Osteoblast (primary cell): ENCODE results near the gene CACNA1I. TPM values are rescaled to one million over a fixed set of nuclear protein-coding genes. Genes with fewer than 3 reads are reported as not detected.
A peak's percentile ranks its signal among the peaks of the same experiment; 100 is the strongest.

Experiments used
- DNase-seq: peaks from one replicate; pipeline ENCODE4 v3.0.0; 2011; ENCODE audit warnings: low spot score, mixed read lengths; ENCODE audit not compliant: insufficient read length; ENCODE audit errors: missing footprints
- H2AFZ ChIP-seq: 2 replicates; pipeline ENCODE4 v1.6.0; 2011; ENCODE audit warnings: mild to moderate bottlenecking, low read length
- H3K27ac ChIP-seq: 2 replicates; pipeline ENCODE4 v1.5.1; 2011; ENCODE audit warnings: mild to moderate bottlenecking, low read depth, low read length, moderate library complexity
- H3K27me3 ChIP-seq: 2 replicates; pipeline ENCODE4 v1.6.0; 2012; ENCODE audit warnings: mild to moderate bottlenecking, control low read depth, inconsistent platforms, low read length, moderate library complexity; ENCODE audit not compliant: insufficient read depth
- H3K36me3 ChIP-seq: 2 replicates; pipeline ENCODE4 v1.5.1; 2011; ENCODE audit warnings: mild to moderate bottlenecking, low read length, control low read depth, moderate library complexity; ENCODE audit not compliant: insufficient read depth
- H3K4me1 ChIP-seq: 2 replicates; pipeline ENCODE4 v1.5.1; 2011; ENCODE audit warnings: mild to moderate bottlenecking, low read length, control low read depth, moderate library complexity; ENCODE audit not compliant: insufficient read depth
- H3K4me2 ChIP-seq: 2 replicates; pipeline ENCODE4 v1.6.0; 2011; ENCODE audit warnings: mild to moderate bottlenecking, low read length; ENCODE audit not compliant: insufficient read depth
- H3K4me3 ChIP-seq: fragments of 200-600 bp; sonication (generic); 3 replicates; pipeline ENCODE4 v1.5.1; 2012; ENCODE audit warnings: mild to moderate bottlenecking, low read length, inconsistent platforms; ENCODE audit not compliant: insufficient read depth
- H3K79me2 ChIP-seq: 2 replicates; pipeline ENCODE4 v1.6.0; 2012; ENCODE audit warnings: mild to moderate bottlenecking, low read length, control low read depth, inconsistent platforms; ENCODE audit not compliant: insufficient read depth
- H3K9me3 ChIP-seq: 2 replicates; pipeline ENCODE4 v1.5.1; 2011; ENCODE audit warnings: low read depth, low read length, control low read depth
- H4K20me1 ChIP-seq: 2 replicates; pipeline ENCODE4 v1.6.0; 2012; ENCODE audit warnings: mild to moderate bottlenecking, low read length, control low read depth; ENCODE audit not compliant: insufficient read depth
- CTCF ChIP-seq: IDR thresholded peaks from 2 replicates; pipeline ENCODE4 v1.5.1; 2011; ENCODE audit warnings: mild to moderate bottlenecking, low read depth, low read length, moderate library complexity; ENCODE audit errors: extremely low read depth
- total RNA-seq: library from RNA; depleted of rRNA; stranded (reverse); fragments of >200 nt; gene quantifications from 2 replicates; pipeline ENCODE4 v1.2.3, GENCODE V29; 2012

The CACNA1I gene
- total RNA-seq, 1 donor, result under 0.01 TPM

GRCh38 chr22:39581303-39581702 lies 10.8 kb downstream of the CACNA1I start:
- H3K4me2 ChIP-seq, result no peak overlapping the region

GRCh38 chr22:39583066-39583667 lies 12.6 kb downstream of the CACNA1I start:
- peaks cover 15% of the 10 kb centered on the region for H3K27me3 ChIP-seq
- no peaks in the 10 kb centered on the region for H3K9me3 ChIP-seq
- H3K4me1 ChIP-seq, result no peaks in the 10 kb centered on the region
- no peak for TF ChIP-seq CTCF
- no peak overlapping the region for H3K4me3 ChIP-seq
- H2AFZ ChIP-seq, result no peak overlapping the region
- no peak for DNase-seq
- H3K79me2 ChIP-seq, result no peaks in the 10 kb centered on the region
- H3K4me2 ChIP-seq, result no peak overlapping the region
- no peak overlapping the region for H3K27ac ChIP-seq
- H3K36me3 ChIP-seq, result no peaks in the 10 kb centered on the region
- no peaks in the 10 kb centered on the region for H4K20me1 ChIP-seq

More at GRCh38 chr22:39581303-39581702, 10.8 kb downstream of the CACNA1I start:
- DNase-seq, result no peak
- no peaks in the 10 kb centered on the region for H3K9me3 ChIP-seq
- no peaks in the 10 kb centered on the region for H3K79me2 ChIP-seq
- H3K4me1 ChIP-seq, result no peaks in the 10 kb centered on the region
- no peak for TF ChIP-seq CTCF
- no peak overlapping the region for H3K27ac ChIP-seq
- H4K20me1 ChIP-seq, result no peaks in the 10 kb centered on the region
- peaks cover 13% of the 10 kb centered on the region for H3K27me3 ChIP-seq
- H2AFZ ChIP-seq, result no peak overlapping the region
- no peak overlapping the region for H3K4me3 ChIP-seq
- H3K36me3 ChIP-seq, result no peaks in the 10 kb centered on the region

- no peak for TF ChIP-seq CTCF
Observed at GRCh38 chr22:39589875-39590274, 19.3 kb downstream of the CACNA1I start.

GRCh38 chr22:39592081-39593065 lies 21.8 kb downstream of the CACNA1I start:
- Histone ChIP-seq H3K4me2 (no peak overlapping the region), H2AFZ (no peak overlapping the region), H3K27ac (no peak overlapping the region), H3K9me3 (no peaks in the 10 kb centered on the region), H3K4me3 (no peak overlapping the region), H3K4me1 (peaks cover 9% of the 10 kb centered on the region), H4K20me1 (no peaks in the 10 kb centered on the region), H3K36me3 (no peaks in the 10 kb centered on the region), H3K79me2 (no peaks in the 10 kb centered on the region), H3K27me3 (peaks cover 5% of the 10 kb centered on the region)
- DNase-seq, result peak; percentile 95
- TF ChIP-seq CTCF, result no peak

More at GRCh38 chr22:39589875-39590274, 19.3 kb downstream of the CACNA1I start:
- Histone ChIP-seq H3K27me3 (peaks cover 3% of the 10 kb centered on the region), H3K36me3 (no peaks in the 10 kb centered on the region), H3K4me2 (no peak overlapping the region), H3K9me3 (no peaks in the 10 kb centered on the region), H4K20me1 (no peaks in the 10 kb centered on the region), H3K79me2 (no peaks in the 10 kb centered on the region), H3K4me3 (no peak overlapping the region), H3K27ac (no peak overlapping the region), H2AFZ (no peak overlapping the region), H3K4me1 (peaks cover 9% of the 10 kb centered on the region)
- no peak for DNase-seq
